Measurements from ENCODE around the gene NDRG4. TPM values are rescaled to one million over a fixed set of nuclear protein-coding genes. Genes with fewer than 3 reads are reported as not detected.

The NDRG4 gene
- total RNA-seq, 1 donor from 2014 or later = 58.9 TPM

DNA sequence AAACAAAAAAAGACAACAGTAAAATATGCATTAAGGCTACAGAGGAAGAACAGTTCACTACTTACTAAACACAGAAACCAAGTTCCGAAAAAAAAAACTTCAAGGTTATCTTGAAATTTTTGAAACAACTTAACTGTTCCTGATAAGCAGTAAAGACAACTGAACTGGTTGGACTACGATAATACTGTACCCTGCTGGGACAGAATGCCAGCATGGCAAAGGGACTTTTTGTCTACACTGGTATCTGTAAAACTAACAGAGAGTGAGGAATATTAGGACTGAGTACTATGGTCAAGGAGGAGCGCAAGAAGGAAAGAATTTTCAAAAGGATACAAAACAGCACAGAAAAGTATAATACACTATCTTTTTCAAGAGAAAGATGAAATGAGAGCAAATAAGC lies 35.2 kb downstream of the NDRG4 start:
- no peaks in the 10 kb centered on the region for H3K9me3 Mint-ChIP-seq
- no peak overlapping the region for H3K4me3 Mint-ChIP-seq
- no peaks in the 10 kb centered on the region for H3K27me3 Mint-ChIP-seq (ENCODE audit: low read depth)
- H3K4me1 Mint-ChIP-seq = no peaks in the 10 kb centered on the region
- no peak overlapping the region for H3K27ac Mint-ChIP-seq (ENCODE audit: unreplicated experiment)
- TF ChIP-seq CTCF (conservative IDR thresholded peaks at IDR 0.05) = no peak
- DNase-seq (ENCODE audit: low read depth, low spot score) = no peak
- H3K36me3 Mint-ChIP-seq (ENCODE audit: low read depth) = peaks cover 38% of the 10 kb centered on the region

DNA sequence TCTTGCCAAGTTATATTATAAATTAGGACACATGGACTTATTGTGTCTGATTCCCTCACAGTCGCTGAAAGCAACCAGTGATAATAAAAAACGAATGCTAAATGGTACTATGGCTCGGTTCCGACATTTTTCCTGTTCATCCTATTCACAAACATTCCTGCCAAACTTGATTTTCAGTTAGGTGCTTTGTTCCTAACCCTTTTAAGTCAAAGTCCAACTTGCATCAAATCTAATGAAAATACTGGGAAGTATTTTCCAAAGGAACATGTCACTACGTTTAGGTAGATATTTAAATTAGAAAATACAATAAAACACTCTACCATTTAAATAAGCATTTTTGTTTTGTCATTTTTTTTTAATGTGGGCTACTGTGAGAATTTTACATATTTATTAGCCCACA lies 36.3 kb downstream of the NDRG4 start:
- H3K4me3 Mint-ChIP-seq = no peak overlapping the region
- TF ChIP-seq CTCF (conservative IDR thresholded peaks at IDR 0.05) = no peak
- H3K4me1 Mint-ChIP-seq = no peaks in the 10 kb centered on the region
- no peak for DNase-seq (ENCODE audit: low read depth, low spot score)
- H3K27me3 Mint-ChIP-seq (ENCODE audit: low read depth) = no peaks in the 10 kb centered on the region
- peaks cover 34% of the 10 kb centered on the region for H3K36me3 Mint-ChIP-seq (ENCODE audit: low read depth)
- no peak overlapping the region for H3K27ac Mint-ChIP-seq (ENCODE audit: unreplicated experiment)
- no peaks in the 10 kb centered on the region for H3K9me3 Mint-ChIP-seq

- Mint-ChIP-seq H3K27me3 (ENCODE audit: low read depth) (no peaks in the 10 kb centered on the region), H3K4me3 (no peak overlapping the region), H3K9me3 (no peaks in the 10 kb centered on the region), H3K36me3 (ENCODE audit: low read depth) (peaks cover 27% of the 10 kb centered on the region), H3K27ac (ENCODE audit: unreplicated experiment) (no peak overlapping the region), H3K4me1 (peaks cover 2% of the 10 kb centered on the region)
- no peak for DNase-seq (ENCODE audit: low read depth, low spot score)
- TF ChIP-seq CTCF (conservative IDR thresholded peaks at IDR 0.05) = no peak
These were observed 37.4 kb downstream of the NDRG4 start for GRCh38 chr16:58537124-58537906.

GRCh38 chr16:58541711-58542110 lies 41.8 kb downstream of the NDRG4 start:
- Mint-ChIP-seq H3K4me1 (peaks cover 8% of the 10 kb centered on the region), H3K36me3 (ENCODE audit: low read depth) (peaks cover 23% of the 10 kb centered on the region), H3K27me3 (ENCODE audit: low read depth) (no peaks in the 10 kb centered on the region), H3K9me3 (no peaks in the 10 kb centered on the region), H3K27ac (ENCODE audit: unreplicated experiment) (no peak overlapping the region), H3K4me3 (no peak overlapping the region)
- no peak for DNase-seq (ENCODE audit: low read depth, low spot score)
- no peak for TF ChIP-seq CTCF (conservative IDR thresholded peaks at IDR 0.05)

DNA sequence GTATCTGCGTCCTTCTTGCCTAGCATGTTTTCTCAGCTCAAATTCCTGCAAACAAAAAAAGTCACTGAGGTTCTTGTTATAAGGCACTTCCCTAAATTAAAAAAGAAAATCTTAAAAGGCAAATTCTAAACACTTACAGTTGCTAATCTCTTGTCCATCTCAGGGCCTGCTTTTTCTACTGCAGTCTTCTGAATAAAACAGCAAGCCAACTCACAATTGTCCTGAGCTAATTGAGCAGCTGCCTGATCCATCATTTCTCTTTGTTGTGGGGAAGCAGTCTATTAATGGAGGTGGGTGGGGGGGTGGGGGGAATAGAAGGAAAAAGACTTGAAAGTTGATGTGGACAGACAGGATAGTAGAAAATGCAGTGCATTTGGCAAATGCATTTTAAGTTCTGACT lies 42.3 kb downstream of the NDRG4 start:
- Mint-ChIP-seq H3K4me3 (no peak overlapping the region), H3K27me3 (ENCODE audit: low read depth) (no peaks in the 10 kb centered on the region), H3K27ac (ENCODE audit: unreplicated experiment) (no peak overlapping the region), H3K9me3 (no peaks in the 10 kb centered on the region), H3K4me1 (peaks cover 8% of the 10 kb centered on the region), H3K36me3 (ENCODE audit: low read depth) (peaks cover 19% of the 10 kb centered on the region)
- no peak for DNase-seq (ENCODE audit: low read depth, low spot score)
- no peak for TF ChIP-seq CTCF (conservative IDR thresholded peaks at IDR 0.05)
